Loucy (cell line): Measurements from ENCODE around the gene ASPHD1.
A peak's percentile ranks its signal among the peaks of the same experiment; 100 is the strongest.

Experiments used
- H2AFZ ChIP-seq: fragments of 200-600 bp; sonication (generic); 2 replicates; pipeline ENCODE4 v1.6.0; 2016; ENCODE audit warnings: antibody characterized with exemption, mild to moderate bottlenecking, low read length, moderate library complexity
- H3F3A ChIP-seq: fragments of 200-600 bp; 2 replicates; pipeline ENCODE4 v1.6.0; 2016; ENCODE audit warnings: antibody characterized with exemption, low read depth, mild to moderate bottlenecking
- H3K27me3 ChIP-seq: fragments of 200-600 bp; sonication (generic); 2 replicates; pipeline ENCODE4 v1.6.1; 2014; ENCODE audit warnings: low read length, mild to moderate bottlenecking; ENCODE audit not compliant: insufficient read depth, poor library complexity, severe bottlenecking
- H3K36me3 ChIP-seq: fragments of 200-600 bp; sonication (generic); 2 replicates; pipeline ENCODE4 v1.6.1; 2016; ENCODE audit warnings: low read length; ENCODE audit not compliant: insufficient read depth
- H3K4me1 ChIP-seq: fragments of 200-600 bp; sonication (generic); 2 replicates; pipeline ENCODE4 v1.5.1; 2014; ENCODE audit warnings: low read length, mild to moderate bottlenecking; ENCODE audit not compliant: insufficient read depth, poor library complexity, severe bottlenecking
- H3K4me2 ChIP-seq: fragments of 200-600 bp; sonication (generic); 2 replicates; pipeline ENCODE4 v1.6.0; 2014; ENCODE audit warnings: antibody characterized with exemption, low read length, low read depth, mild to moderate bottlenecking; ENCODE audit not compliant: poor library complexity, severe bottlenecking
- H3K4me3 ChIP-seq: fragments of 200-600 bp; sonication (generic); 2 replicates; pipeline ENCODE4 v1.5.1; 2014; ENCODE audit warnings: low read length, mild to moderate bottlenecking, mixed read lengths; ENCODE audit not compliant: poor library complexity, severe bottlenecking
- H3K79me2 ChIP-seq: fragments of 200-600 bp; sonication (generic); 2 replicates; pipeline ENCODE4 v1.6.1; 2014; ENCODE audit warnings: low read length; ENCODE audit not compliant: insufficient read depth
- H3K9ac ChIP-seq: fragments of 200-600 bp; sonication (generic); 2 replicates; pipeline ENCODE4 v1.6.0; 2014; ENCODE audit warnings: mild to moderate bottlenecking, low read depth, low read length, moderate library complexity; ENCODE audit not compliant: poor library complexity, severe bottlenecking
- H3K9me2 ChIP-seq: fragments of 200-600 bp; sonication (generic); replicated peaks from 2 replicates; pipeline ENCODE4 v1.6.1; 2016; ENCODE audit warnings: low read depth, low read length, mixed read lengths
- H3K9me3 ChIP-seq: fragments of 200-600 bp; sonication (generic); 2 replicates; pipeline ENCODE4 v1.6.1; 2014; ENCODE audit warnings: mild to moderate bottlenecking, antibody characterized with exemption, low read length, low read depth; ENCODE audit not compliant: insufficient read depth
- H4K20me1 ChIP-seq: fragments of 200-600 bp; sonication (generic); 2 replicates; pipeline ENCODE4 v1.6.0; 2014; ENCODE audit warnings: antibody characterized with exemption, low read length, mild to moderate bottlenecking; ENCODE audit not compliant: insufficient read depth, poor library complexity, severe bottlenecking
- CTCF ChIP-seq: fragments of 200-600 bp; sonication (generic); conservative IDR thresholded peaks from 2 replicates; pipeline ENCODE4 v1.5.1; 2014; ENCODE audit warnings: mild to moderate bottlenecking, antibody characterized with exemption, low read length
- EZH2phosphoT487 ChIP-seq: fragments of 200-600 bp; IDR thresholded peaks from 2 replicates; pipeline ENCODE4 v1.6.1; 2018; ENCODE audit warnings: antibody characterized with exemption, mild to moderate bottlenecking, moderate library complexity, borderline replicate concordance

Gene ASPHD1

GRCh38 chr16:29922986-29923501 is 22.8 kb downstream of the ASPHD1 start:
- peaks cover 27% of the 10 kb centered on the region for H3K4me1 ChIP-seq
- no peak overlapping the region for H3K4me3 ChIP-seq
- H3K27me3 ChIP-seq, result no peaks in the 10 kb centered on the region
- H3K4me2 ChIP-seq, result peak overlapping the region; percentile 4
- H3K36me3 ChIP-seq, result no peaks in the 10 kb centered on the region; the same call in 1 of the 2 replicates
- H2AFZ ChIP-seq, result no peak overlapping the region
- H4K20me1 ChIP-seq, result peaks cover 10% of the 10 kb centered on the region
- H3K79me2 ChIP-seq, result peaks cover 35% of the 10 kb centered on the region
- no peak overlapping the region for H3K9ac ChIP-seq
- no peak for TF ChIP-seq CTCF
- TF ChIP-seq EZH2phosphoT487, result no peak
- no peaks in the 10 kb centered on the region for H3K9me2 ChIP-seq
- no peaks in the 10 kb centered on the region for H3F3A ChIP-seq
- no peaks in the 10 kb centered on the region for H3K9me3 ChIP-seq

- peaks cover 10% of the 10 kb centered on the region for H4K20me1 ChIP-seq
- peak overlapping the region; percentile 88 for H3K4me3 ChIP-seq
- H3K27me3 ChIP-seq, result no peaks in the 10 kb centered on the region
- H2AFZ ChIP-seq, result peak overlapping the region; percentile 78; the same call in 1 of the 2 replicates
- H3K79me2 ChIP-seq, result peaks cover 35% of the 10 kb centered on the region
- H3K4me1 ChIP-seq, result peaks cover 28% of the 10 kb centered on the region
- no peak for TF ChIP-seq EZH2phosphoT487
- no peak for TF ChIP-seq CTCF
- no peaks in the 10 kb centered on the region for H3F3A ChIP-seq
- no peaks in the 10 kb centered on the region for H3K36me3 ChIP-seq
- no peaks in the 10 kb centered on the region for H3K9me2 ChIP-seq
- H3K4me2 ChIP-seq, result peak overlapping the region; percentile 92
- H3K9ac ChIP-seq, result peak overlapping the region; percentile 93
- no peaks in the 10 kb centered on the region for H3K9me3 ChIP-seq
Measured at GRCh38 chr16:29925105-29925756, 24.9 kb downstream of the ASPHD1 start.

GRCh38 chr16:29925781-29926710 is 25.8 kb downstream of the ASPHD1 start, which contains the start of gene KCTD13:
Gene KCTD13, minus strand, starts transcription at chr16:29926226. Its CDS starts 193 bp downstream, at chr16:29926033.
- peaks cover 10% of the 10 kb centered on the region for H4K20me1 ChIP-seq
- H3K4me2 ChIP-seq, result peak within 1 kb of the TSS; percentile 92
- H3K4me1 ChIP-seq, result peaks cover 28% of the 10 kb centered on the region
- H3K9me3 ChIP-seq, result no peaks in the 10 kb centered on the region
- H3F3A ChIP-seq, result no peaks in the 10 kb centered on the region
- H3K9me2 ChIP-seq, result no peaks in the 10 kb centered on the region
- no peaks in the 10 kb centered on the region for H3K36me3 ChIP-seq
- peak within 1 kb of the TSS; percentile 88 for H3K4me3 ChIP-seq
- no peaks in the 10 kb centered on the region for H3K27me3 ChIP-seq
- peaks cover 35% of the 10 kb centered on the region for H3K79me2 ChIP-seq
- TF ChIP-seq CTCF, result no peak
- no peak for TF ChIP-seq EZH2phosphoT487
- peak within 1 kb of the TSS; percentile 93 for H3K9ac ChIP-seq
- peak within 1 kb of the TSS; percentile 85 for H2AFZ ChIP-seq
